B cell (primary cell): ENCODE data around the gene ZNF691. TPM values are rescaled to one million over a fixed set of nuclear protein-coding genes. Genes with fewer than 3 reads are reported as not detected.
"Not testable (repeated sequence)": the region's sequence is repeated elsewhere in the genome, so short reads cannot be mapped to it uniquely, and the experiment has no call there.

Source experiments
- ATAC-seq: fragments of 200-7000 bp; cut with Tn5 transposase; one replicate; pipeline ENCODE4 v1.10.0; 2021; ENCODE audit warnings: low read depth, mild to moderate bottlenecking, moderate number of reproducible peaks, moderate library complexity
- CTCF ChIA-PET: fragments of 350-600 bp; sonication (Branson Sonifier 250); formaldehyde crosslinking; loops from one replicate; lab custom pipeline; 2021; ENCODE audit warnings: antibody characterized with exemption, inconsistent platforms; lab: Charles Lee
- POLR2A ChIA-PET: fragments of 350-600 bp; sonication (Branson Sonifier 250); formaldehyde crosslinking; loops from one replicate; lab custom pipeline; 2021; ENCODE audit warnings: antibody characterized with exemption; lab: Charles Lee
- DNase-seq: peaks from one replicate; pipeline ENCODE4 v3.0.0; 2013
- H2AFZ ChIP-seq: 2 replicates; pipeline ENCODE4 v1.6.1; 2012; ENCODE audit warnings: mild to moderate bottlenecking, low read depth, low read length; ENCODE audit not compliant: insufficient read depth, poor library complexity, severe bottlenecking
- H3K27ac ChIP-seq, 2 donors: 1 replicate in 1 of 2; 2 replicates in 1 of 2; pipeline ENCODE4 v1.5.1; 2012 to 2013; ENCODE audit warnings: low read length in 2 of 2, mild to moderate bottlenecking in 2 of 2, moderate library complexity in 1 of 2
- H3K27me3 ChIP-seq, 4 experiments: fragments of 200-600 bp in 1 of 4; sonication (generic) in 1 of 4; replicated peaks in 1 of 4; 1 replicate in 2 of 4; 2 replicates in 2 of 4; pipeline versions ENCODE4 v1.6.1 to v1.7.0; 2013 to 2016; ENCODE audit warnings: low read length in 3 of 4, mild to moderate bottlenecking in 2 of 4, mixed read lengths in 1 of 4, moderate library complexity in 1 of 4; ENCODE audit not compliant: insufficient read depth in 4 of 4, control insufficient read depth in 3 of 4; ENCODE audit errors: control extremely low read depth in 1 of 4
- H3K36me3 ChIP-seq, 2 experiments: replicated peaks in 1 of 2; 1 replicate in 1 of 2; 2 replicates in 1 of 2; pipeline versions ENCODE4 v1.6.1 to v1.7.1; 2013; ENCODE audit warnings: low read length in 1 of 2; ENCODE audit not compliant: insufficient read depth in 2 of 2, control insufficient read depth in 1 of 2; ENCODE audit errors: control extremely low read depth in 1 of 2, extremely low read depth in 1 of 2
- H3K4me1 ChIP-seq, 2 donors: fragments of 200-600 bp in 1 of 2; sonication (generic) in 1 of 2; 1 replicate in 1 of 2; 2 replicates in 1 of 2; pipeline versions ENCODE4 v1.5.1 to v1.6.1; 2013 to 2017; ENCODE audit warnings: low read length in 2 of 2; ENCODE audit not compliant: control insufficient read depth in 2 of 2, insufficient read depth in 2 of 2
- H3K4me2 ChIP-seq: replicated peaks from 2 replicates; pipeline ENCODE3; 2012; ENCODE audit warnings: mild to moderate bottlenecking, low read depth, low read length; ENCODE audit not compliant: poor library complexity, severe bottlenecking
- H3K4me3 ChIP-seq, 5 experiments: fragments of 200-600 bp in 1 of 5; sonication (generic) in 1 of 5; 1 replicate in 3 of 5; 2 replicates in 2 of 5; pipeline versions ENCODE4 v1.5.1 to v1.7.0; 2011 to 2016; ENCODE audit warnings: low read length in 4 of 5, mild to moderate bottlenecking in 4 of 5, low read depth in 2 of 5, control low read depth in 1 of 5, moderate library complexity in 1 of 5; ENCODE audit not compliant: insufficient read depth in 1 of 5; ENCODE audit errors: control extremely low read depth in 1 of 5, extremely low read depth in 1 of 5
- H3K79me2 ChIP-seq: fragments of 200-600 bp; sonication (generic); one replicate; pipeline ENCODE4 v1.6.0; 2016; ENCODE audit warnings: low read length; ENCODE audit not compliant: control insufficient read depth, insufficient read depth
- H3K9ac ChIP-seq: fragments of 200-600 bp; sonication (generic); 2 replicates; pipeline ENCODE4 v1.6.1; 2017; ENCODE audit warnings: mild to moderate bottlenecking, low read length, moderate library complexity
- H3K9me3 ChIP-seq, 3 donors: one replicate each; pipeline versions ENCODE4 v1.6.1 to v1.7.1; 2013; ENCODE audit warnings: low read length in 2 of 3; ENCODE audit not compliant: control insufficient read depth in 2 of 3, insufficient read depth in 1 of 3; ENCODE audit errors: control extremely low read depth in 1 of 3
- H4K20me1 ChIP-seq: 2 replicates; pipeline ENCODE4 v1.6.0; 2012; ENCODE audit warnings: mild to moderate bottlenecking, low read length; ENCODE audit not compliant: insufficient read depth, control insufficient read depth, poor library complexity, severe bottlenecking
- H3K27ac Mint-ChIP-seq: one replicate; pipeline ENCODE4 v1.8.0; 2021; ENCODE audit warnings: mixed read lengths
- H3K27me3 Mint-ChIP-seq: one replicate; pipeline ENCODE4 v1.8.0; 2021; ENCODE audit warnings: mixed read lengths
- H3K4me1 Mint-ChIP-seq: one replicate; pipeline ENCODE4 v1.8.0; 2021; ENCODE audit warnings: mixed read lengths
- H3K4me3 Mint-ChIP-seq: one replicate; pipeline ENCODE4 v1.8.0; 2021; ENCODE audit warnings: mixed read lengths
- H3K9me3 Mint-ChIP-seq: one replicate; pipeline ENCODE4 v1.8.0; 2022; ENCODE audit warnings: mixed read lengths; ENCODE audit not compliant: insufficient read depth
- EZH2 ChIP-seq: IDR thresholded peaks from 2 replicates; pipeline ENCODE4 v1.6.1; 2012; ENCODE audit warnings: borderline replicate concordance, low read depth, mild to moderate bottlenecking, moderate library complexity, low read length; ENCODE audit not compliant: insufficient read depth, poor library complexity, severe bottlenecking
- WGBS: methylation state at CpG from one replicate; pipeline ENCODE4 v1.1.5; 2013; ENCODE audit warnings: missing lambda C conversion rate; ENCODE audit not compliant: insufficient coverage; 5-methylcytosine and 5-hydroxymethylcytosine counted together
- intact Hi-C: fragments of 100-400 bp; cut with micrococcal nuclease; formaldehyde crosslinking; loops from one replicate; pipeline ENCODE4 v1.10.0; 2022
- polyA plus RNA-seq: library from polyadenylated mRNA; depleted of rRNA; stranded (reverse); fragments of >200 nt; gene quantifications from 2 replicates; pipeline ENCODE4 v1.2.3, GENCODE V29; 2012
- total RNA-seq, 2 donors: library from RNA; stranded (reverse); fragments of 120-200 nt in 1 of 2; gene quantifications; 1 replicate in 1 of 2; 2 replicates in 1 of 2; pipeline versions ENCODE4 v1.2.3 to v1.2.4, GENCODE V29; 2013 to 2022

ZNF691 gene
- total and polyA plus RNA-seq, 2 donors (not counting 1 experiment from before 2014, with no cell fraction given) = 12.4 to 17.1 TPM

DNA sequence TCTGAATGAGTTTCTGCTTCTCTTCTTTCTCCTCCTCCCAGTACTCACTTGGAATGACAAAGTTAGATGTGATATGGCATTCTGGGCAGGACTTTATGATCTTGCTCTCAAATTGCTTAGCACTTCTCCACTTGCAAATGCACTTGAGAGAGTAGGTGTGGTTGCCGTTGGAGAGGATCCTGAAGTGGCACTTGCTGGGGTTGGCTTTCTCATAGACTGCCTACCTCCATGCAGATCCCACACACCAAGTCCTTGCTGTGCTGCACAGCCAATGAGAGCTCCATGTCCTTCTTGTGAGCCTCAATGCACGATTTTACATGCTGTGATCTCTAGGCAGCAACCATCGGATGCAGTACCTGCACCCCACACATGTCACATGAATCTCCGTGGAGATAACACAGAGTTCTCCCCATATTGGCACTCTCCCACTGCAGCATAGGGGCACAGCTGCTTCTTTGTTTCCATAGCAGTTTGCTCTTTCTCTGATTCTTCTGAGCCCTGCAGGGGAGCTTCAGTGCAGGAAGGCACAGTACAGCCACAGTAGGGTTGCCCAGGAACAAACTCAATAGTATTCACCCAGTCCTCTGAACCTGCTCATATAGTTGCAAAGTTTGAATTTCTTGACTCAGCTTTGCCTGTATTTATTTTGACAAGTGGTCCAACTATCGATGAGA lies 45.2 kb downstream of the ZNF691 start:
- TF ChIP-seq EZH2 = no peak
- ChIA-PET POLR2A (no interaction called here), CTCF (interaction anchor here (0.7 kb wide), 1 partner anchor 21 kb away, joined by 3 read pairs; no protein-coding TSS in a partner anchor)
- H3K27ac Mint-ChIP-seq = no peak overlapping the region
- H3K9me3 Mint-ChIP-seq = peaks cover 5% of the 10 kb centered on the region
- no peaks in the 10 kb centered on the region for H3K27me3 ChIP-seq
- no peaks in the 10 kb centered on the region for H3K4me1 Mint-ChIP-seq
- DNase-seq (no peak), ATAC-seq (no peak)
- H3K9me3 ChIP-seq = peaks cover 0 to 2% (median 0%) of the 10 kb centered on the region in 3 donors
- intact Hi-C loops = no loop called here
- H3K36me3 ChIP-seq = no peaks in the 10 kb centered on the region
- no peaks in the 10 kb centered on the region for H3K4me1 ChIP-seq
- WGBS = 68% methylated on average over 4 of the region's 5 CpGs
- no peak overlapping the region for H3K4me3 Mint-ChIP-seq
- H3K27me3 Mint-ChIP-seq = peaks cover 12% of the 10 kb centered on the region
- no peak overlapping the region for H3K9ac ChIP-seq
- no peaks in the 10 kb centered on the region for H4K20me1 ChIP-seq
- H2AFZ ChIP-seq = no peak overlapping the region
- no peak overlapping the region for H3K4me2 ChIP-seq
- H3K79me2 ChIP-seq = no peaks in the 10 kb centered on the region
- H3K4me3 ChIP-seq = no peak overlapping the region
- H3K27ac ChIP-seq = no peak overlapping the region

DNA sequence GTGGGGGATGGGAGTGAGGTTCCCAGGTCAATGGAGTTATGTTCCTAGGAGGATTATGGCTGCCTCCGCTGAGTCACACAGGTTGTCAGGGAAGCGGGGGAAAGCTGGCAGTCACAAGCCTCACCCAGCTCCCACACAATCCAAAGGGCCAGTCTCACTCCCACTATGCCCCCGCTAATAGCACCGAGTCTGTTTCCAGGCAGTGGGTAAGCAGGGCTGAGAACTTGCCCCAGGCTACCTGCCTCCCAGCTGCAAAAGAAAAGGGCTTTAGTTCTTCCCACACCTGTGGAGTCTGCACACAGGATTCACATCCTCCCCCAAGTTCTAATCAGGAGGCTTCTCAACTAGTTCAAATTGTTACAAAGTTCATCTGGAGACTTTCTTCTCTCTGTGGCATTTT lies 53.5 kb downstream of the ZNF691 start:
- H3K79me2 ChIP-seq, H3K27ac Mint-ChIP-seq, H3K4me2 ChIP-seq, H3K9me3 Mint-ChIP-seq, ATAC-seq, H3K4me3 ChIP-seq, intact Hi-C loops, H3K9ac ChIP-seq, POLR2A ChIA-PET, H2AFZ ChIP-seq, H3K4me1 Mint-ChIP-seq, H3K4me3 Mint-ChIP-seq, H3K36me3 ChIP-seq, H3K27ac ChIP-seq, H4K20me1 ChIP-seq, H3K4me1 ChIP-seq, DNase-seq: not testable (repeated sequence)
- H3K27me3 ChIP-seq = peaks cover 0 to 16% (median 2%) of the 10 kb centered on the region in 4 experiments
- CTCF ChIA-PET = interaction anchor here (1.8 to 2.4 kb wide), 2 partner anchors 174 to 175 kb away, joined by 3 to 7 read pairs; no protein-coding TSS in a partner anchor
- WGBS = 100% methylated on average over 4 of the region's 4 CpGs
- peaks cover 0 to 11% (median 6%) of the 10 kb centered on the region in 3 donors for H3K9me3 ChIP-seq
- peaks cover 57% of the 10 kb centered on the region for H3K27me3 Mint-ChIP-seq

Other genes starting within 250 kb of the ZNF691 start
- 48.8 and 50.3 TPM in 2 replicates for gene PPIH, start 188.2 kb upstream of the ZNF691 start, total RNA-seq
- 42.4 and 51.4 TPM in 2 replicates for gene PPIH, start 188.2 kb upstream of the ZNF691 start, polyA plus RNA-seq
- 314 and 345 TPM in 2 replicates for gene YBX1, start 164.2 kb upstream of the ZNF691 start, total RNA-seq
- 164 and 244 TPM in 2 replicates for gene YBX1, start 164.2 kb upstream of the ZNF691 start, polyA plus RNA-seq
- not detected in 2 replicates for gene CLDN19, start 106.4 kb upstream of the ZNF691 start, total RNA-seq
- gene CLDN19, start 106.4 kb upstream of the ZNF691 start, polyA plus RNA-seq = 0.03 TPM in 1 of 2 replicates, not detected in the other
- gene P3H1, start 79.6 kb upstream of the ZNF691 start, total RNA-seq = 42.2 and 46.1 TPM in 2 replicates
- gene P3H1, start 79.6 kb upstream of the ZNF691 start, polyA plus RNA-seq = 51.3 and 52.1 TPM in 2 replicates
- 13.1 and 17.1 TPM in 2 replicates for gene C1orf50, start 79.4 kb upstream of the ZNF691 start, total RNA-seq
- gene C1orf50, start 79.4 kb upstream of the ZNF691 start, polyA plus RNA-seq = 2.7 and 4.5 TPM in 2 replicates
- 0.46 and 0.47 TPM in 2 replicates for gene TMEM269, start 61.6 kb upstream of the ZNF691 start, total RNA-seq
- gene TMEM269, start 61.6 kb upstream of the ZNF691 start, polyA plus RNA-seq = 0.21 and 0.32 TPM in 2 replicates
- gene ERMAP, start 29.5 kb upstream of the ZNF691 start, total RNA-seq = 13.1 and 13.5 TPM in 2 replicates
- 4.9 and 6.8 TPM in 2 replicates for gene ERMAP, start 29.5 kb upstream of the ZNF691 start, polyA plus RNA-seq
- gene SVBP, start 29.2 kb upstream of the ZNF691 start, total RNA-seq = 21.9 and 23.2 TPM in 2 replicates
- 12.4 and 12.6 TPM in 2 replicates for gene SVBP, start 29.2 kb upstream of the ZNF691 start, polyA plus RNA-seq
- 240 and 241 TPM in 2 replicates for gene SLC2A1, start 112.3 kb downstream of the ZNF691 start, total RNA-seq
- gene SLC2A1, start 112.3 kb downstream of the ZNF691 start, polyA plus RNA-seq = 223 and 346 TPM in 2 replicates